Measurements from ENCODE around the gene MFAP4. TPM values are rescaled to one million over a fixed set of nuclear protein-coding genes. Genes with fewer than 3 reads are reported as not detected.

Gene MFAP4
- total and polyA plus RNA-seq, 10 donors = 10.1 to 48.4 (median 19.9) TPM

- Histone ChIP-seq H3K4me3 (no peak overlapping the region), H3K36me3 (no peaks in the 10 kb centered on the region), H3K9me3 (no peaks in the 10 kb centered on the region), H3K27me3 (replicated peaks in 1 of 7) (no peaks in the 10 kb centered on the region), H3K27ac (no peak overlapping the region), H3K4me1 (no peaks in the 10 kb centered on the region)
- DNase-seq = no peak
- intact Hi-C loops (cut with DNase I; ENCODE audit: low total_unique reads) = no loop called here
- 77 to 88% (median 86%) methylated on average over 3 of the region's 3 CpGs for WGBS, 5 donors
- TF ChIP-seq POLR2A (IDR thresholded peaks at IDR 0.05) (no peak), CTCF (IDR thresholded peaks at IDR 0.05 in 8 of 11, conservative IDR thresholded peaks at IDR 0.05 in 3 of 11) (no peak), POLR2AphosphoS5 (IDR thresholded peaks at IDR 0.05) (no peak)
Measured at GRCh38 chr17:19431691-19432090, 44.7 kb upstream of the MFAP4 start.

DNA sequence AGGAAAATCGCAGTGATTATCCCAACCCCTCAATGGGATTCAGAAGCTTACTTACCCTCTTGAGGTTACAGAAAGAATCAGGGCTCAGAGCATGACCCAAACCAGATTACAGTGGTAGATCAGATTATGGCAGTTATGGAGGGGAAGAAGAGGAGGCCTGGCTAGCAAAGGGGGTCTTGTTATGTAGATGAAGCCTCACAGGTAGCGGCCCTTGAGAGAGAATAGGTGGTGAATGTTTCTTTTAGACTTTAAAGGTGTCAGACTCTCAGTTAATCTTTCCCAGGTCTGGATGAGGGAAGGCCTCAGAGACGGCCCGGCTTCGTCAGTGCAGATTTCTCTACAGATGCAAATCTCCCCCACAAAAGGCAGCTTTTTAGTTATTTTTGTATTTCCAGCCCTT, 39.6 kb upstream of the MFAP4 start:
- intact Hi-C loops (cut with DNase I; ENCODE audit: low total_unique reads) = no loop called here
- WGBS, 5 donors = 89 to 95% (median 94%) methylated on average over 5 of the region's 5 CpGs
- Histone ChIP-seq H3K27me3 (replicated peaks in 1 of 7) (no peaks in the 10 kb centered on the region), H3K9me3 (no peaks in the 10 kb centered on the region), H3K4me1 (no peaks in the 10 kb centered on the region), H3K36me3 (no peaks in the 10 kb centered on the region), H3K4me3 (no peak overlapping the region), H3K27ac (no peak overlapping the region)
- DNase-seq = no peak
- TF ChIP-seq POLR2A (IDR thresholded peaks at IDR 0.05) (no peak), CTCF (IDR thresholded peaks at IDR 0.05 in 8 of 11, conservative IDR thresholded peaks at IDR 0.05 in 3 of 11) (no peak), POLR2AphosphoS5 (IDR thresholded peaks at IDR 0.05) (no peak)

GRCh38 chr17:19424934-19425868, 38.2 kb upstream of the MFAP4 start:
- intact Hi-C loops (cut with DNase I; ENCODE audit: low total_unique reads) = no loop called here
- H3K4me1 ChIP-seq = no peaks in the 10 kb centered on the region
- no peaks in the 10 kb centered on the region for H3K36me3 ChIP-seq
- H3K27ac ChIP-seq = peak overlapping the region in 1 of 8 donors; percentile 10
- 68 to 85% (median 78%) methylated on average over 8 of the region's 8 CpGs for WGBS, 5 donors
- TF ChIP-seq POLR2A (IDR thresholded peaks at IDR 0.05) (no peak), POLR2AphosphoS5 (IDR thresholded peaks at IDR 0.05) (no peak), CTCF (IDR thresholded peaks at IDR 0.05 in 8 of 11, conservative IDR thresholded peaks at IDR 0.05 in 3 of 11) (no peak)
- no peak for DNase-seq
- H3K4me3 ChIP-seq = no peak overlapping the region
- no peaks in the 10 kb centered on the region for H3K9me3 ChIP-seq
- no peaks in the 10 kb centered on the region for H3K27me3 ChIP-seq (replicated peaks in 1 of 7)

- intact Hi-C loops (cut with DNase I; ENCODE audit: low total_unique reads) = no loop called here
- no peaks in the 10 kb centered on the region for H3K9me3 ChIP-seq
- H3K36me3 ChIP-seq = no peaks in the 10 kb centered on the region
- H3K4me3 ChIP-seq = no peak overlapping the region
- 78 to 93% (median 90%) methylated on average over 6 of the region's 6 CpGs for WGBS, 5 donors
- no peaks in the 10 kb centered on the region for H3K4me1 ChIP-seq
- H3K27ac ChIP-seq = no peak overlapping the region
- H3K27me3 ChIP-seq (replicated peaks in 1 of 7) = no peaks in the 10 kb centered on the region
- no peak for TF ChIP-seq POLR2AphosphoS5 (IDR thresholded peaks at IDR 0.05)
- no peak for TF ChIP-seq POLR2A (IDR thresholded peaks at IDR 0.05)
- no peak for TF ChIP-seq CTCF (IDR thresholded peaks at IDR 0.05 in 8 of 11, conservative IDR thresholded peaks at IDR 0.05 in 3 of 11)
- no peak for DNase-seq
Measured at GRCh38 chr17:19421926-19422325, 34.9 kb upstream of the MFAP4 start.

All from spleen (tissue), 11 donors.